GM19351 (cell line): ENCODE measurements around the gene FAM24B.
"Not testable (repeated sequence)": the region's sequence is repeated elsewhere in the genome, so short reads cannot be mapped to it uniquely, and the experiment has no call there.

ENCODE experiments used
- ATAC-seq: cut with Tn5 transposase; IDR thresholded peaks from one replicate; pipeline ENCODE4 v1.9.1; 2021; ENCODE audit warnings: mild to moderate bottlenecking, moderate library complexity; ENCODE audit not compliant: unreplicated experiment

The FAM24B gene

DNA sequence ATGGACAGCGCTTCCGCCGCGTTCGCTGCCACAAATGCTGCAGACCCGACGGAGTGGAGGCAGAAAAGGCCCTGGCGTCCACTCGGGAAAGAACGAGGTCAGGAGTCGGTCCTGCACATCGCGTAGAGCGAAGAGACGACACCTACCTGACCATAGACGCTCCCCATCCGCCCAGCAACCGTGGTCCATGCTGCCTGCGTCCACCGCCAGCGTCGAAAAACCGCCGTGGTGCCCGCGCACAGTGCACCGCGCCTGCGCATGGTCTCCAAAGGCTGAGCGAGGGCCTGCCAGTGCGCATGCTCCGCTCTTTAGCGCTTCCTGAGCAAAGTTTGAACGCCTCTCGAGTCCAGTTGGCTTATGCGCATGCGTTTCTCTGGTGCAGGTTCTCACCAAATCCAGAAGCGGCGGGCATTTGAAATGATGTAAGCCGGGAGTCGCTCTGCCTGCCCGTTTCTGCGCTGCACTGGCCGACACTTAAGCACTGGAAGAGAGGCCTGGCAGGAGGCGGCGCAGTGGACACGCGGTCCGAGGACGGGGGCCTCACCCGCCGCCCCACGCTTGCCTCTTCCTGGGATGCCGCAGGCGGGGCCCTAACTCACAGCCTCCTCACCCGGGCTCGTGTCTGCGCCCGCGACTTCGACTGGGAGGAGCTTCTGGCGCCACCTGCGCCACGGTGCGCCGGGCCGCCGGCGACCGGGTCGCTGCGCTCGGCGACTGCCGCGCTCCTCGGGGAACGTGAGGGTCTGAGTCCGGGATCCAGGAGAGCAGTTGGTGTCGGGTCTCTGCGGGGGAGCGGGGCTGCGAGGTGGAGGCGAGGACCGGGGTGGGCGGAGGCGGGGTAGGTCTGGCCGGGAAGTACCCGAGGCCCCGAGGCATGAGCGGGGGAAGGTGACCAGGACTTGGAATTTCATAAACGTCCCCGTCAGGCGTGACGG lies at the start of gene FAM24B:
Gene FAM24B (minus strand): TSS at position 243 of the 935 bp plus-strand sequence. CDS start 29,066 bp downstream, outside the sequence.
- ATAC-seq: peak; percentile 87

- ATAC-seq: no peak
Measured at GRCh38 chr10:122915700-122916099, 36.3 kb upstream of the FAM24B start.

DNA sequence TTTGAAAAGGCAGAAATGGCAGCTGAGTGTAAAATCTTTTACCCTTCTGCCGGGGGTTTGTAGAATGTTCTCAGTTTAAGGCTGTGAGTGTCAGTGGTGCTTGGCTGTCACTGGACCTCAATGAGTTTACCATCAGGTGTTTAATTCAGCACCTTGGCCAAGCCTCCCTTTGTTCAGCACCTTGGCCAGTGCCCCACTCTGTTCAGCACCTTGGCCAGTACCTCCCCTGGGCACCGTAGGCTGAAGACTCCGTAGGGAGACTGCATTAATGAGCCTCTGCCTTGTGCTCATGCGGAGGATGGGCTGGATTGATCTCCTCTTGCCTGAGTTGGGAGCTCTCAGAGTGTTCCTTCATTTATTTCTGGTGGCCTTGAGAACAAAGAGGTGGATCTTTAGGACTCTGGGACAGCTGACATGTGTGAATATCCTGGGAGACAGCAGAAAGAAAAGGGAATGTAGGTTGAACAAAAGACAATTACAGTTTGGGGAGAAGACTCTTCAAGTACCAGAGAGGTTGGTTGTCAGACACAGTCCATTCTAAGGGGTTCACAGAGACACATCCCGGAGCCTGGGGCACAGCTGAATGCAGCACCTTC lies 32.6 kb upstream of the FAM24B start:
- peak; percentile 40 for ATAC-seq

DNA sequence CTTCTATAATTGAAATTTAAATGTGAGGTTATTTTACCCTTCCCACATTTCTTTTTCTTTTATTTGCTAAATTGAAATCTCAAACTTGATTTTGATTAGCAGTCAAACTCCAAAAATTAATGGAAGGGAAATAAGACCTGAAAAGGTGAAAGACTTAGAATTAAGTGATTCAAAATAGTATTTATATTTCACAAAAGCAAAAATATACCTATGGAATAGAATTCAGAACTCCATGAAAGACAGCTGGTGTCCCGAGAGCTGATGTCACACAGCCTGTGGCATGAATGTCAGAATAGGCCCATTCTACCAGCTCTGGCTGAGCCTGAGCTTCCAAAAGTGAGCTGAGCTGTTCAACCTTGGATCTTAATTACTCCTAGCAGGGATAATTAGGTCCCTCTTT lies 30.9 kb upstream of the FAM24B start, which contains the start of gene FAM24A:
Gene FAM24A (plus strand): TSS at position 301 of the 400 bp plus-strand sequence. CDS start 1,025 bp downstream, outside the sequence.
- ATAC-seq: no peak

DNA sequence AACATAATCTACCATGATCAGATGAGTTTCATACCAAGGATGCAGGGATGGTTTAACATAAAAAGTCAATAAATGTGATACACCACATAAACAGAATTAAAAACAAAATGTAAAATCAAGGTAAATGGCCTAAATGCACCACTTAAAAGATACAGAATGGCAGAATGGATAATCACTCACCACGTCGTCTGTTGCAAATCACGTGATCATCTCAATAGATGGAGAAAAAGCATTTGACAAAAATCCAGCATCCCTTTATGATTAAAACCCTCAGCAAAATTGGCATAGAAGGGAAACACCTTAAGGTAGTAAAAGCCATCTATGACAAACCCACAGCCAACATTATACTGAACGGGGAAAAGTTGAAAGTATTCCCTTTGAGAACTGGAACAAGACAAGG lies 24.5 kb upstream of the FAM24B start:
- ATAC-seq: not testable (repeated sequence)

DNA sequence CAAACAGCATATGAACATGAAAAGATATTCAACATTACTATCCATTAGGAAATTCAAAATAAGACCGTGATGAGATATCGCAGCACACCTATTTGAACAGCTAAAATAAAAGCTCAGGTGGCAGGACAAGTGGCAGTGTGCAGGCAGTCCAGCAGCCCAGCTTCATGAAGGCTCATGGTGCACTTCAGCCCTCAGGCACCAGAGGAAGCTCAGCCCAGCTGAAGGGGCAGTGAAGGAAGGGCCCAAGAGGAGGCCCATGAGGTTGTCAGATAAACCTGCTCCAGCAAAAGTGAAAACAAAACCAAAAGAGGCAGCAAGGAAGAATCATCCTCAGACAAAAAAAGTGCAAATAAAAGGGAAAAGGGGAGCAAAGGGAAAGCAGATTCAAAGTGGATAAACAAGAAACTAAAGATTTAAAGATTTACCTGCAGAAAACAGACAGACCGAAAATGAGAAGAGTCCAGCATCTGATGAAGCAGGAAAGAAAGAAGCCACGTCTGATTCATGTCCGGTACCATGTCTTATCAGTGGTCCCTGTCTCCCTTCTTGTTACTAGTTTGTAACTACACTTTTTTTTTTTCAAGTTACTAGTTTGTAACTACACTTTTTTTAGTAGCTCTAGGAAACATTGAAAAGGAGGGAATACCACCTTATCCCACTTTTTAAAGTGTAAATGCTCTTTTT lies 15.0 kb upstream of the FAM24B start:
- ATAC-seq: no peak

DNA sequence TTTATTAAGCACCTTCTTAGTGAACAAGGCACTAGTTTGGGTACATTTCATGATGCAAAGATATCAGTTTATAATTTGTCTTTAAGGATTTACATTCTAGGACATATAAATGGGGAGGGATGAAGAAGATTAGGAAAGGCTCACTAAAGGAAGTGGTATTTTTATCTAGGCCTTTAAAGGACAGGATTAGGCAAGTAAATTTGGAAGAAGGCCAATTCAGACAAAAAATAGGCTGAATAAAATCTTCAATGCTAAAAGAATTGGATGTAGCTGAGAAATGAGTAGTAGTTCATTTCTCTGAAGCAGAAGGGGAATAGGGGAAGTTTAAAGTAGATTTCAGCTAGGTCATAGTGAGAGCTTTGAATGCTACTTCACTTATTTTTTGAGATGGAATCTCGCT lies 4.8 kb upstream of the FAM24B start:
- no peak for ATAC-seq

GRCh38 chr10:122882766-122883165 lies 3.4 kb upstream of the FAM24B start:
- ATAC-seq: no peak

- ATAC-seq: no peak
Measured at GRCh38 chr10:122878799-122879338, 512 bp downstream of the FAM24B start.

- no peak for ATAC-seq
Measured at GRCh38 chr10:122877264-122877663, 2.1 kb downstream of the FAM24B start.

DNA sequence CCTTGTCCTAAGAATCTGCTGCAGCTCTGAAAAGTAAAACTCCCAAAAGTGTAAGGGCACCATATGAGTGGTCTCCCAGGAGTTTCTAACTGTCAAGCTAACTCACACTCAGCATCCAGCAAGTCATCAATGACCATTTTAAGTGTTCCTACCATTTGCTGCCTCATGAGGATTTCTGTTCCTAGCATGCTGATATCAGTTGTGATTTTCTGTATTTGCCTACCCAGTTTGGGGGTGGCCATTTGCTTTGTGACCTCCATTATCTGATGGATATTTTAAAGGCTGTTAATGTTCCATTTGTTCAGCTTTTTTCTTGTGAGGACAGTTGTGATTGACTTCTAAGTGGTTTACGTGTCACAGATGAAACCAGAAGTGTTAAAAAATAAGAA lies 2.9 kb downstream of the FAM24B start:
- ATAC-seq: no peak

DNA sequence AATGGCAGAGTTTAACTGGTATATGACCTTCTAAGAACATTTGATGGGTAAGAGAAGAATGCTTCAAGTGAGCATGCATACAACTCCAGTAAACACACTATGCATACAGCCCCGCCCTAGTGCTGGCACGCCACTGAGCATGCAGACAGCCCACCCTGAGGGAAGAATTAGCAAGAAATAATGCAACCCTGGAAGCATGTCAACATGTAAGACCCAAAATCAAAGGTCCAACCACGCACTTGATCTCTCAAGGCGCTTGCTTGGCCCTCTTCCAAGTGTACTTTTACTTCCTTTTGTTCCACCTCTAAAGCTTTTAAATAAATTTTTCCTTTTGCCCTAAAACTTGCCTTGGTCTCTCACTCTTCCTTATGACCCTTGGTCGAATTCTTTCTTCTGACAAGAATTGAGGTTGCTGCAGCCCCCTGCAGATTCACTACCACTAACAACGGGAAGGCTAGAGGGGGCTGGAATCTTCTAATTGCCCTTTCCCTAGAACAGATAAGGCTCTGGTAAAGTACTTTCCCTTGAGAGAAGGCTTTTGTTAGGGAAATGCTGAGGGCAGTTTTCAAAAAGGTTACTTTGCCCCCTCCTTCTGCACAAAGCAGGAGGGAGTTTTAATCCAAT lies 3.4 kb downstream of the FAM24B start:
- ATAC-seq: no peak

DNA sequence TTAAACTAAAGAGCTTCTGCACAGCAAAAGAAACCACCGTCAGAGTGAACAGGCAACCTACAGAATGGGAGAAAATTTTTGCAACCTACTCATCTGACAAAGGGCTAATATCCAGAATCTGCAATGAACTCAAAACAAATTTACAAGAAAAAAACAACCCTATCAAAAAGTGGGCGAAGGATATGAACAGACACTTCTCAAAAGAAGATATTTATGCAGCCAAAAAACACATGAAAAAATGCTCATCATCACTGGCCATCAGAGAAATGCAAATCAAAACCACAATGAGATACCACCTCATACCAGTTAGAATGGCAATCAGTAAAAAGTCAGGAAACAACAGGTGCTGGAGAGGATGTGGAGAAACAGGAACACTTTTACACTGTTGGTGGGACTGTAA lies 7.4 kb downstream of the FAM24B start:
- ATAC-seq: not testable (repeated sequence)

GRCh38 chr10:122868768-122869167 lies 10.6 kb downstream of the FAM24B start:
- ATAC-seq: not testable (repeated sequence)

DNA sequence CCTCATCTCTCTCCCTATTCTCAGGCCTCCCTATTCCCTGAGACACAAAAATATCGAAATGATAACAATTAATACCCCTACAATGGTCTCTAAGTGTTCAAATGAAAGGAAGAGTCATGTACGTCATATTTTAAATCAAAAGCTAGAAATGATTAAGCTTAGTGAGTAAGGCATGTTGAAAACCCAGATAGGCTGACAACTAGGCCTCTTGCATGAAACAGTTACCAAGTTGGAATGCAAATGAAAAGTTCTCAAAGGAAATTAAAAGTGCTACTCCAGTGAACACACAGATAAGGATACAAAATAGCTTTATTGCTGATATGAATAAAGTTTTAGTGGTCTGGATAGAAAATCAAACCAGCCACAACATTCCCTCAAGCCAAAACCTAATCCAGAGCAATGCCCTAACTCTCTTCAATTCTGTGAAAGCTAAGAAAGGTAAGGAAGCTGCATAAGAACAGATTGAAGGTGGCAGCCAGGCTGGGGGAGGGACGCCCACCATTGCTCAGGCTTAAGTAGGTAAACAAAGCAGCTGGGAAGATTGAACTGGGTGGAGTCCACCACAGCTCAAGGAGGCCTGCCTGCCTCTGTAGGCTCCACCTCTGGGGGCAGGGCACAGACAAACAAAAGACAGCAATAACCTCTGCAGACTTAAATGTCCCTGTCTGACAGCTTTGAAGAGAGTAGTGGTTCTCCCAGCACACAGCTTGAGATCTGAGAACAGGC lies 12.5 kb downstream of the FAM24B start:
- ATAC-seq: not testable (repeated sequence)

- no peak for ATAC-seq
Measured at GRCh38 chr10:122864901-122865300, 14.5 kb downstream of the FAM24B start.

DNA sequence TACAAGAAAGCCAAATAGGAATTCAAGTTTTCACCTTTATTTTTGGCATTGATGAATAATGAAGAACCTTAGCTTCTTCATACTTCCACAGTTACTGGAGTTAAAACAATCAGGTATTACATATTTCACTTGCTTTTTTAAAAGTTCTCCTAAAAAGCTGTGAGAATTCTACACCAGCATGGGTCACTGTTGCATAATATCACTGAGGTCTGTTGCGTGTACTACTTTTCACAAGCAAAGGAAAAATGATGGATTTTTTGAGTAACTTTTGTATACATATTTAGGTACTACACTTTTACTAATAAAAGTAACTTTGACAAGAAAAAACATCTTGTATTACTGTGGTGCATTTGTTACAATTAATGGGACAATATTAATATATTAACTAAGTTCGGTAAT lies 15.2 kb downstream of the FAM24B start:
- no peak for ATAC-seq

GRCh38 chr10:122863216-122864193 lies 15.9 kb downstream of the FAM24B start:
- ATAC-seq: no peak

DNA sequence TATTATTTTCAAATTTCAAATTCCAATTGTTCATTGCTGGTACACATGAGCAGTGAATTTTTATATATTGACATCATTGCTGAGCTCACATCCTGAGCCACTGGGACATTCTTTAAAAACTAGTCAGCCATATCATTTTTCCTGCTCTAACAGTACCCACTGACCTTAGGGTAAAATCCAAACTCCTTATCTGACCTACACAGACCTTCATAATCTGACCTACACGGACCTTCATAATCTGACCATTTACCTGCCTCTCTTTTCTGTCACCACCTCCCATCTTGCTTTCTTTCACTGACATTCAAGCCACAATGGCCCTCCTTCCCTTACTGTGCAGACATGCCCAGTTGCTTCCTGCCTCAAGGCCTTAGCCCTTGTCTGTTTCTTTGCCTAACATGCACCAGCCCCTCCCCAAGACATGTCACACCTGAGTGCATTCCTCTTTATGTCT lies 17.6 kb downstream of the FAM24B start:
- ATAC-seq: no peak
